Fibroblast of upper back skin (primary cell): Measurements from ENCODE around the gene SEPTIN5.
A peak's percentile ranks its signal among the peaks of the same experiment; 100 is the strongest.
"Not testable (repeated sequence)": the region's sequence is repeated elsewhere in the genome, so short reads cannot be mapped to it uniquely, and the experiment has no call there.

Experiments used
- DNase-seq: peaks from one replicate; pipeline ENCODE4 v3.0.0-alpha.2; 2013

The SEPTIN5 gene

GRCh38 chr22:19714312-19715187, at the start of gene SEPTIN5:
TSS of gene SEPTIN5 (plus strand) at chr22:19714503. CDS start at chr22:19714589, 86 bp downstream.
- DNase-seq, result no peak

GRCh38 chr22:19664951-19665783, 49.1 kb upstream of the SEPTIN5 start:
- DNase-seq, result no peak

DNA sequence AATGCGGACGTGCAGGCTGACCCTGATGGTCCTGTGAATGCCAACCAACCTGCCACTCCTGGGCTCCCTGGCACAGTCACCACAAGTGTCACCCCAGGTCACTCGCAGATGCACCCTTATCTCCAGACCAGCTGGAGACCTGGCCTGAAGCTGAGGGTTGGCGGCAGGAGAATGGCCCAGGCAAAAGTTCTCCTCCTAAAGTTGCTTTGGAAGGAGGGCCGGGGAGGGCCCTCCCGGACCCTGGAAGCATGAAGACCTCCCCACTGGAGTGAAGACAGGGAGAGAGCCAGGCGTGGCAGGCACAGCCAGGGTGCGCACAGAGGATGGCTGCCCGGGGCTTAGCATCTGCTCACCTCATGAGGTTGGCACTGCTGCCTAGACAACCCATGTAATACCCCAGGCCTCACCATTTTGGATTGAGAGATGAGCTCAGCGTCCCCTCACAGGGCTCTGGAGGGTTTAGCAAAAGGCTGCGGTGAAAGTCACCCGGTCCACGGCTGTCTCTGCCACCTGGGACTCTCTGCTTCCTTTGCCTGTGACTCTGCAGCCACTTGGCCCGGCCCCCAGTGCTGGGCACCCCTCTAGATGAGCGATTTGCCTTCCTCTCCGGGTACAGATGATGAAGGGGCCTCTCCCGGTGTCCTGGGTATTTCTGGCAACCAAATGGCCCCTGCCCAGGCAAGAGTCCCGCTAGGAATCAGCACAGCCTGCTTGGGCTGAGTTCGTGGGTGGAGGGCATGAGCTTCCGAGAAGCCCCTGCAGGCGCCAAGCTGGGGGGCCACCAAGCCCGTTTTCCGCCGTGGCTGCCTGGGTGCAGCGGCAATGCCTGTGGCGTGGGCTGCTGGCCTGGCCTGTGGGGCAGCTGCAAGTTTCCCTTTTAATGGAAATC, 48.3 kb upstream of the SEPTIN5 start:
- DNase-seq, result no peak

DNA sequence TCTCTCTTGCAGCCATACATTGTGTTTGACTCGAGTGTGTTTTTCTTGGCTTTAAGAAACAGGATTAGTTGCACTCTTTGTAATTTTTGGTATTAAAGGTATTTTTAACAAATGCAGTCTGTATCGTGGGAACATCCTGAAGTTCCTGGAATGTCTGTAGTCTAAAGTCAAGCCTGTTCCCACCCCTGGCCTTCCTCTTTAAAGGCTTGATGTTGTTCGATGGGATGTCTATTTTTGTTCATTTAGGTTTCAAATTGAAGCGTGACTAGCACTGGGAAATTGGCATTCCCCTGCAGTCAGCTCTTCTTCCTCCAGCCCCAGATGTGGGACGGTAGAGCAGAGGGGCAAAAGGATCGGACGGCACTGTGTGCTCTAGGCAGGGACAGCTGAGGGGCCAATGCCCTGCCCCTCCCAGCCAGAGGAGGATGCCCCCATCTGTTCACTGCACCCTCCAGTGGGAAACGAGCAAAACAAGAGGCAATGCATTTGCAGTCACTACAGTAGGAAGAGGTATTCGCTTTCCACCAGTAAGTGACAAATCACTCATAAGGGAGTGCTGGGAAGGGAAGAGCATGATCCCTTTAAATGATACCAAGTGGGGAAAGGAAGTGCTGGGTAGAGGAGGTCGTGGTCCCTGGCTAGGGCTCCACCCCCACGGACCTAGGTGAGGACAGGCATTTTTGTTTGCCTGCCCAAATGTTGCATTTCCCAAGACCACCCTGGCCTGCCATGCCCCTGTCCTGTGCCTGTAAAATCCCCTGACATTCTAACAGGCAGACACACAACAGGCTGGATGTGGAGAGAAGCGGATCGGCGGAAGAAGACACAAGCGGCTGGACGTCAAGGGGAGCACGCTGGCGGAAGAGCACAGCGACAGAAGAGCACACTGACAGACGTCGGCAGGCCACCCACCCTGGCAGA, 47.4 kb upstream of the SEPTIN5 start:
- DNase-seq, result peak; percentile 77

DNA sequence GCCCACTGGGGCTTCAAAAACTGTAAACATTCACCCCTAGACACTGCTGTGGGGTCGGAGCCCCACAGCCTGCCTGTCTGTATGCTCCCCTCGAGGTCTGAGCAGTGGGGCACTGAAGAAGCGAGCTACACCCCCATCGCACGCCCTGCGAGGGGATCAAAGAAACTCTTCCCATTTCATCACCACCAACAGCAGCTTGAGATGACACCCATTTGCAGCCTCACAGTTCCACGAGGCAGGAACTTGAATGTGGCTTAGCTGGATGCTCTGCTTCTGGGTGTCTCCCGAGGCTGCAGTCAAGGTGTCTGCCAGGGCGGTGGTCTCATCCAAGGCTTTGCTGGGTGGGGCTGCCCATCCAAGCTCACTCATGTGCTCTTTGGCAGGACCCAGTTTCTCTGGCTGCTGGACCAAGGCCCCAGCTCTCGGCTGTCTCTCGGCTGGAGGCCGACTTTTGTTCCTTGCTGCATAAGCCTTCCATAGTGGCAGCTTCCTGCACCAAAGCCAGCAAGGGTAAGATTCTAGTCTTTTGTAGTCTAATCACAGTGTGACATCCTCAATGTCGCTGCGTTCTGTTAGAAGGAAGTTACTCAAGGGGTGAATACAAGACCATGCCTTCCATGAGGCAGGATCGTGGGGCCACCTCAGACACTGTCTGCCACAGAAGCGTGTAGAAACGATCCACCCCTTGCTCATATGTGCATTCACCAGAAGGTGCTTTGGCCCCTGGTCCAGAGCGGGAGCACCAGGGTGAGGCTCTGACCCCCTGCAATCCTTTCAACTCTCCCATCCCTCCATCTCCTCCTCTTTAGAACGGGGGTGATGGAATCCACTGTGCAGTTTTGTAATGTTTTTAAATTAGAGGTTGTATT, 46.2 kb upstream of the SEPTIN5 start:
- DNase-seq, result no peak

DNA sequence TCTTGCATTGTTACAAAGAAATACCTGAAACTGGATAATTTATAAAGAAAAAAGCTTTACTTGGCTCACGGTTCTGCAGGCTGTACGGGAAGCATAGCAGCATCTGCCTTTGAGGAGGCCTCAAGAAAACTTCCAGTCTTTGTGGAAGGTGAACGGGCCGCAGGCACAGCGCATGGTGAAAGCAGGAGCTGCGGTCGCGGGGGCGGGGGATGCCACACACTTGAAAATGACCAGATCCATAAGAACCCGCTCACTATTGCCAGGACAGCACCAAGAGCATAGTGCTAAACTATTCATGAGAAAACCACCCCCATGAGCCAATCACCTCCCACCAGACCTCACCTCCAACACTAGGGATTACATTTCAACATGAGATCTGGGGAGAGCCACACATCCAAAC, 45.6 kb upstream of the SEPTIN5 start:
- no peak for DNase-seq

DNA sequence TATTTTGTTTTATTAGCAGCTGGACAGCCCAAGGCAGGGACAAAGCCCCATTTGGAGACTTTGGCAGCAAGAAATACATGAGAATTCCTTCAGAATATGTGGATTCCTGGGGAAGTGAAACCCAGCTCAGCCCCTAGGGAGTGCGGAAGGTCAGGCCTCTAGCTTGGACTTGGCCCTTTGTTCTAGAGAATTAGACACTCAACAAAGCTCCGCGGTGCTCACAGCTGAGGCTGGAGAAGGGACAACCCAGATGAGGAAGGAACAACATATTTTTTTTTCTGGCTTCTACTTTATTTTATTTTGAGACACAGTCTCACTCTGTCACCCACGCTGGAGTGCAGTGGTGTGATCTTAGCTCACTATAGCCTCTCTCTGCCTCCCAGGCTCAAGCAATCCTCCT, 44.7 kb upstream of the SEPTIN5 start:
- DNase-seq, result no peak

DNA sequence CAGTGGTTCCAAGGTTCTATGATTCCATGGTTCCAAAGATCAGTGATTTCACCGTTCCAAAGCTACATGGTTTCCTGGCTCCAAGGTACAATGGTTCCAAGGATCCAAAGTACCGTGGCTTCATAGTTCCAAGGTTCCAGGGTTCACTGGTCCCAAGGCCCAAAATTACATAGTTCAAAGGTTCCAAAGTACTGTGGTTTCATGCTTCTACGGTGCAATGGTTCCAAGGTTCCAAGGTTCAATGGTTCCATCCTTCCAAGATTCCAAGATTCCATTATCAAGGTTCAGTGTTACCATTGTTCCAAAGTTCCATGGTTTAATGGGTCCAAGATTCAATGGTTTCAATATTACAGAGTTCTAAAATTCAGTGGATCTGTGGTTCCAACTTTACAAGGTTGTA, 43.0 kb upstream of the SEPTIN5 start:
- no peak for DNase-seq

GRCh38 chr22:19672054-19672776, 42.1 kb upstream of the SEPTIN5 start:
- no peak for DNase-seq

DNA sequence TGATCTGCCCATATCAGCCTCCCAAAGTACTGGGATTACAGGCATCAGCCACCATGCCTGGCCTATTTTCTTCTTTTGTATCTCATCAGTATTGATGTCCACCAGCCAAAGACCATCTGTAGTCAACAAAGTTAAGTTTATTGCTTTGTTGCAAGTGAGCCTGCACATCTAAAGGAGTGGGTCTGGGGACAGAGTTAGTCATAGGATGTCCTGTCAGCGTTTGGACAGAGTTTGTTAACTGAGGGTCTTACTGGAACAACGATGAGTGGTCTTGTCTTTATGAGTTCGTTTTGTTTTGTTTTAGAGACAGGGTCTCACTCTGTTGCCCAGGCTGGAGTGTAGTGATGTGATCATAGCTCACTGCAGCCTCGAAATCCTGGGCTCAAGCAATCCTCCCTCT, 40.6 kb upstream of the SEPTIN5 start:
- DNase-seq, result no peak

DNA sequence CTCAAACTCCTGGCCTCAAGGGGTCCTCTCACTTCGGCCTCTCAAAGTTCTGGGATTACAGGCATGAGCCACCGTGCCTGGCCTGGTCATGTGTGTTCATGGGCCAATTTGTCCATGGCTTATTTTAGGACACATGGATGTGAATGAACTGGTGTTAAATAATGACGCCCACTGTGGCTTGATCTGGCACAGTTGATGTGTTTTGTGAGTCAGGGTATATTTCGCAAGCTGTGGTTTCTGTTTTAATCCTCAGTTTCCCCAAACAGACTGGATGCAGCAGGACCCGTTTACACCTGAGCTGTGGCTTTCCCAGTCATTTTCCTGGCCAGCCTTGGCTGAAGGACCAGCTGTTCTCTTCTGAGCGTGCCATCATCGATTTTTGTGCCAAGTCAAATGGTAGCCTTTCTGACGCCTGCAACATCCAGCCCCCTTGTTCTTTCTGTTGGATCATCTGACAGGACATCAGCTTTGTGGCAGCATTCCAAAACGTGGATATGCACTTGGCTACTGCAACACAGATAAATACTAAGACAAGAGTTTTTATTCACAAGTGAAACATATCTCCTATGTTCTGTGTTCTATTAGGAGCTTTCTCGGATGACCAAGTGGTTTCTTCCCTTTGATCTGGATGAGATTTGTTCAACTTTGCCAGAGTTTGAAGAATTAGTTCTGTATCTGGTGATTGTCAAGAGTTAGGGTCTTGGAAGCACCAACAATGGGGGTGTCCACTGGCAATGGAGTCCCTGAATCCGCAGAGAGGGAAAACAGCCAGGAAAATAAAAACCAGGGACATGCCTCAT, 40.0 kb upstream of the SEPTIN5 start:
- no peak for DNase-seq

DNA sequence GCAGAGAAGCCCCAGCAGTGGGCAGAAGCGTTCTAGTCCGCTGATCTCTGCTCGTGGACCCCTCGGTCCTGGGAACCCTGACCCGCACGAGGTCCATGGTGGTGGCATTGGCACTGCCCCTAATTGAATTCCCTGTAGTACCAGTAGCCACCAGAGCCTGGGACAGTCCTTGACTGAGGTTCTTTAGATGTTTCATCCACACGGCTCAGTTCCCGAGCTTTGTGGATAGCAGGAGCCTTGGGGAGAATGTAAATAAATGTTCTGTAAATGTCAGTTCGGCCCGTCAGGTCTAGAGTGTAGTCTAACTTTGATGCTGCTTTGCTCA, 39.4 kb upstream of the SEPTIN5 start:
- DNase-seq, result no peak

GRCh38 chr22:19675428-19675827, 38.9 kb upstream of the SEPTIN5 start:
- no peak for DNase-seq

DNA sequence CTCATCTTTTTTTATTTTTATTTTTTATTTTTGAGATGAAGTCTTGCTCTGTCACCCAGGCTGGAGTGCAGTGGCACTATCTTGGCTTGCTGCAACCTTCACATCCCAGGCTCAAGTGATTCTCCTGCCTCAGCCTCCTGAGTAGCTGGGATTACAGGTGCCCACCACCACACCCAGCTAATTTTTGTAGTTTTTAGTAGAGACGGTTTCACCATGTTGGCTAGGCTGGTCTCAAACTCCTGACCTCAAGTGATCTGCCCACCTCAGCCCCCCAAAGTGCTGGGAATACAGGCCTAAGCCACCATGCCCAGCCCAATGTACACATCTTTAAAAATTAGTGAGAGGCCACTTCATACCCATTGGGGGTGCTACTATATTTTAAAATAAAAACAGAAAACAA, 37.9 kb upstream of the SEPTIN5 start:
- not testable (repeated sequence) for DNase-seq

GRCh38 chr22:19678949-19679521, 35.3 kb upstream of the SEPTIN5 start:
- DNase-seq, result no peak

- no peak for DNase-seq
Measured at GRCh38 chr22:19679522-19680101, 34.7 kb upstream of the SEPTIN5 start.

DNA sequence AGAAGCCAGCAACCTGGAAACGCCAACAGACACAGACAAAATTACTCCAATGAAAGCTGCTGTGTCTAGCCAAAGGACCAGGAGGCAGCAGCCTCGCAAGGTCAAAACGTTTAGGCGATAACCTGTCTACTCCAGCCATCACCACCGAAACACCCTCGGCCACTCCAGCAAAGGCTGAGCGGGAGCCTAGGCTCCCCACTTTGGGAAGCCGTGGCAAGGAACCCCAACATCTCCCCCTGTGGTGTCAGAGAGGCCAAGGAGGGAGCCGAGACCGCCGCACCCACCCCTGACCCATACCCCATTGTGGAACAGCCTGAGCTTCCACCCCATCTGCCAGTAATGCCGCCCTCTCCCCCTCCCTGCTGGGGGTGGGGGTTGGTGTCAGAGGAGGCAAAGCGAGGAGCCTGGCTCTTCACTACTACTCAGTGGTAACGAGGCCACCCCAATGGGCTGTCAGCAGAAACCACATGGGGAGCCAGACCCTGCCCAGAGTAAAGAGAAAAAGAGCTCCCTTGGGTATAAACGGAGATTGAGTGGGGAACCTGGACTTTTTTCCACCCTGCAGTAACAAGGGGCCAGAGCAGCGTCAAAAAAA, 33.9 kb upstream of the SEPTIN5 start:
- no peak for DNase-seq
